Keratinocyte (primary cell): Measurements from ENCODE around the gene IFNL2. TPM values are rescaled to one million over a fixed set of nuclear protein-coding genes. Genes with fewer than 3 reads are reported as not detected.

ENCODE experiments used
- DNase-seq: peaks from one replicate; pipeline ENCODE4 v3.0.0-alpha.2; 2011; ENCODE audit warnings: low read depth, missing footprints, low spot score
- FAIRE-seq: peaks from 2 replicates; lab custom pipeline; 2011; peaks lifted over from hg19 to GRCh38; lab: Jason Lieb, UNC
- H2AFZ ChIP-seq: 2 replicates; pipeline ENCODE4 v1.6.0; 2012; ENCODE audit warnings: low read length, control low read depth, inconsistent platforms; ENCODE audit not compliant: control insufficient read depth
- H3K27ac ChIP-seq: 2 replicates; pipeline ENCODE4 v1.5.1; 2011; ENCODE audit warnings: low read length; ENCODE audit not compliant: control insufficient read depth, insufficient read depth
- H3K27me3 ChIP-seq: 3 replicates; pipeline ENCODE4 v1.6.0; 2011; ENCODE audit warnings: low read length; ENCODE audit not compliant: control insufficient read depth, insufficient read depth; ENCODE audit errors: extremely low read depth
- H3K36me3 ChIP-seq, 2 experiments: 2 replicates in 1 of 2; 3 replicates in 1 of 2; pipeline ENCODE4 v1.5.1; 2011; ENCODE audit warnings: low read length in 2 of 2, mild to moderate bottlenecking in 1 of 2; ENCODE audit not compliant: control insufficient read depth in 2 of 2, insufficient read depth in 2 of 2; ENCODE audit errors: extremely low read depth in 1 of 2
- H3K4me1 ChIP-seq: 3 replicates; pipeline ENCODE4 v1.5.1; 2011; ENCODE audit warnings: low read length; ENCODE audit not compliant: control insufficient read depth, insufficient read depth; ENCODE audit errors: extremely low read depth
- H3K4me2 ChIP-seq: 3 replicates; pipeline ENCODE4 v1.6.0; 2011; ENCODE audit warnings: low read depth, low read length; ENCODE audit not compliant: control insufficient read depth, insufficient read depth; ENCODE audit errors: extremely low read depth
- H3K4me3 ChIP-seq, 3 experiments: fragments of 200-600 bp in 1 of 3; sonication (generic) in 1 of 3; 2 replicates in 2 of 3; 3 replicates in 1 of 3; pipeline ENCODE4 v1.5.1; 2011 to 2016; ENCODE audit warnings: low read length in 3 of 3, mild to moderate bottlenecking in 3 of 3, control low read depth in 2 of 3, inconsistent platforms in 1 of 3, low read depth in 1 of 3, mixed read lengths in 1 of 3, mixed run types in 1 of 3, moderate library complexity in 1 of 3; ENCODE audit not compliant: control insufficient read depth in 2 of 3, insufficient read depth in 2 of 3; ENCODE audit errors: extremely low read depth in 1 of 3
- H3K79me2 ChIP-seq: 2 replicates; pipeline ENCODE4 v1.6.0; 2012; ENCODE audit warnings: low read length; ENCODE audit not compliant: control insufficient read depth, insufficient read depth
- H3K9ac ChIP-seq: 3 replicates; pipeline ENCODE4 v1.6.0; 2011; ENCODE audit warnings: low read length; ENCODE audit not compliant: control insufficient read depth, insufficient read depth; ENCODE audit errors: extremely low read depth
- H3K9me1 ChIP-seq: 3 replicates; pipeline ENCODE4 v1.6.0; 2011; ENCODE audit warnings: low read length; ENCODE audit not compliant: control insufficient read depth, insufficient read depth; ENCODE audit errors: extremely low read depth
- H3K9me3 ChIP-seq: 2 replicates; pipeline ENCODE4 v1.5.1; 2012; ENCODE audit warnings: low read depth, low read length; ENCODE audit not compliant: control insufficient read depth
- H4K20me1 ChIP-seq: 3 replicates; pipeline ENCODE4 v1.6.0; 2011; ENCODE audit warnings: low read length; ENCODE audit not compliant: control insufficient read depth, insufficient read depth; ENCODE audit errors: extremely low read depth
- CTCF ChIP-seq, 3 experiments: IDR thresholded peaks in 1 of 3; conservative IDR thresholded peaks in 1 of 3; optimal IDR thresholded peaks in 1 of 3; 2 replicates in 2 of 3; 3 replicates in 1 of 3; pipeline versions ENCODE3 to v1.5.1; 2011; ENCODE audit warnings: low read length in 3 of 3, mild to moderate bottlenecking in 3 of 3, moderate library complexity in 2 of 3, control low read depth in 1 of 3, inconsistent platforms in 1 of 3; ENCODE audit not compliant: insufficient read depth in 2 of 3; ENCODE audit errors: extremely low read depth in 1 of 3
- EZH2 ChIP-seq: IDR thresholded peaks from one replicate; pipeline ENCODE4 v1.6.1; 2012; ENCODE audit warnings: inconsistent platforms, mild to moderate bottlenecking, low read length, moderate library complexity
- dilution Hi-C: fragments of 300-500 bp; cut with MboI; formaldehyde crosslinking; loops from one replicate; pipeline ENCODE4 v1.7.0; 2020; ENCODE audit warnings: low sequenced_read_pairs; ENCODE audit not compliant: extremely low pct_ligation_motif_present
- polyA plus RNA-seq, 5 experiments: library from polyadenylated mRNA; depleted of rRNA in 3 of 5; stranded (reverse) in 3 of 5; stranded (forward) in 1 of 5; unstranded in 1 of 5; fragments of >200 nt; gene quantifications; 1 replicate in 1 of 5; 2 replicates in 3 of 5; 3 replicates in 1 of 5; pipeline versions ENCODE4 v1.2.1 to v1.2.3, GENCODE V29; 2011 to 2012; ENCODE audit warnings: missing spikeins in 2 of 5, low read depth in 1 of 5, low replicate concordance in 1 of 5

The IFNL2 gene
- polyA plus RNA-seq, 1 donor (not counting 4 experiments of a cell fraction or from before 2014, with no cell fraction given), result not detected

GRCh38 chr19:39306075-39306474 lies 37.9 kb downstream of the IFNL2 start:
- TF ChIP-seq EZH2 (no peak), CTCF (optimal IDR thresholded peaks at IDR 0.05 in 1 of 3, IDR thresholded peaks at IDR 0.05 in 1 of 3, conservative IDR thresholded peaks at IDR 0.05 in 1 of 3; ENCODE audit: extremely low read depth in 1 of 3, insufficient read depth in 2 of 3, low read length in 3 of 3) (no peak)
- no peaks in the 10 kb centered on the region for H3K9me3 ChIP-seq
- H3K4me1 ChIP-seq, result no peaks in the 10 kb centered on the region
- H3K36me3 ChIP-seq, result no peaks in the 10 kb centered on the region
- H2AFZ ChIP-seq, result no peak overlapping the region
- H3K4me3 ChIP-seq, result no peak overlapping the region
- no peak overlapping the region for H3K27ac ChIP-seq
- DNase-seq, result no peak
- peaks cover 48% of the 10 kb centered on the region for H3K27me3 ChIP-seq
- FAIRE-seq, result no peak
- no peaks in the 10 kb centered on the region for H3K9me1 ChIP-seq
- H3K9ac ChIP-seq, result no peak overlapping the region
- no peaks in the 10 kb centered on the region for H4K20me1 ChIP-seq
- H3K79me2 ChIP-seq, result no peaks in the 10 kb centered on the region
- H3K4me2 ChIP-seq, result no peak overlapping the region
- dilution Hi-C loops, result no loop called here

- H3K4me1 ChIP-seq, result no peaks in the 10 kb centered on the region
- H3K27me3 ChIP-seq, result peaks cover 48% of the 10 kb centered on the region
- H4K20me1 ChIP-seq, result no peaks in the 10 kb centered on the region
- H3K27ac ChIP-seq, result no peak overlapping the region
- no peak overlapping the region for H3K4me2 ChIP-seq
- FAIRE-seq (no peak), DNase-seq (no peak)
- H3K9me3 ChIP-seq, result no peaks in the 10 kb centered on the region
- H3K9me1 ChIP-seq, result no peaks in the 10 kb centered on the region
- no peak overlapping the region for H3K9ac ChIP-seq
- H2AFZ ChIP-seq, result no peak overlapping the region
- no peaks in the 10 kb centered on the region for H3K36me3 ChIP-seq
- TF ChIP-seq CTCF (optimal IDR thresholded peaks at IDR 0.05 in 1 of 3, IDR thresholded peaks at IDR 0.05 in 1 of 3, conservative IDR thresholded peaks at IDR 0.05 in 1 of 3; ENCODE audit: extremely low read depth in 1 of 3, insufficient read depth in 2 of 3, low read length in 3 of 3), result no peak
- TF ChIP-seq EZH2, result peak; percentile 29
- peak overlapping the region in 1 of 3 experiments; percentile 4 for H3K4me3 ChIP-seq
- dilution Hi-C loops, result no loop called here
- H3K79me2 ChIP-seq, result no peaks in the 10 kb centered on the region
These were observed 39.0 kb downstream of the IFNL2 start for GRCh38 chr19:39307046-39307821.
